WTC11 (cell line): ENCODE results near the gene IL2RG. TPM values are rescaled to one million over a fixed set of nuclear protein-coding genes. Genes with fewer than 3 reads are reported as not detected.

Source experiments
- ATAC-seq: fragments of 200-7000 bp; cut with Tn5 transposase; 2 replicates; pipeline ENCODE4 v1.10.0; 2021; ENCODE audit warnings: mild to moderate bottlenecking, moderate library complexity
- CTCF ChIA-PET: fragments of 300-600 bp; sonication (Branson Sonifier 250); formaldehyde crosslinking; loops from one replicate; lab custom pipeline; 2021; ENCODE audit warnings: antibody characterized with exemption; lab: Charles Lee
- POLR2A ChIA-PET: fragments of 350-600 bp; sonication (Branson Sonifier 250); formaldehyde crosslinking; loops from one replicate; lab custom pipeline; 2021; ENCODE audit warnings: antibody characterized with exemption; lab: Charles Lee
- DNase-seq: peaks from one replicate; pipeline ENCODE4 v3.0.0; 2021; ENCODE audit warnings: low spot score
- H3K27ac Mint-ChIP-seq: 2 replicates; pipeline ENCODE4 v1.8.0; 2021; ENCODE audit warnings: mixed read lengths
- H3K27me3 Mint-ChIP-seq: 2 replicates; pipeline ENCODE4 v1.8.0; 2021; ENCODE audit warnings: low read depth, mild to moderate bottlenecking, moderate library complexity, mixed read lengths
- H3K36me3 Mint-ChIP-seq: 2 replicates; pipeline ENCODE4 v1.8.0; 2021; ENCODE audit warnings: mixed read lengths
- H3K4me1 Mint-ChIP-seq: 2 replicates; pipeline ENCODE4 v1.8.0; 2022; ENCODE audit warnings: mixed read lengths
- H3K4me3 Mint-ChIP-seq: 2 replicates; pipeline ENCODE4 v1.8.0; 2021; ENCODE audit warnings: mild to moderate bottlenecking, moderate library complexity, mixed read lengths
- H3K9me3 Mint-ChIP-seq: 2 replicates; pipeline ENCODE4 v1.8.0; 2021; ENCODE audit warnings: mixed read lengths
- ATF6 ChIP-seq: sonication (generic); formaldehyde crosslinking; IDR thresholded peaks from 2 replicates; pipeline ENCODE4 v1.8.1; 2023; ENCODE audit warnings: mild to moderate bottlenecking, missing genetic modification reagents
- E2F4 ChIP-seq: sonication (generic); formaldehyde crosslinking; IDR thresholded peaks from 2 replicates; pipeline ENCODE4 v1.8.1; 2022; ENCODE audit warnings: low read depth, mild to moderate bottlenecking, moderate library complexity, missing genetic modification reagents, borderline replicate concordance
- ELF4 ChIP-seq: sonication (generic); formaldehyde crosslinking; IDR thresholded peaks from 2 replicates; pipeline ENCODE4 v1.8.1; 2022; ENCODE audit warnings: low read depth, mild to moderate bottlenecking, moderate library complexity, missing genetic modification reagents
- ETV6 ChIP-seq: sonication (generic); formaldehyde crosslinking; IDR thresholded peaks from 2 replicates; pipeline ENCODE4 v1.8.1; 2022; ENCODE audit warnings: mild to moderate bottlenecking, missing genetic modification reagents
- FOXJ3 ChIP-seq: sonication (generic); formaldehyde crosslinking; IDR thresholded peaks from 2 replicates; pipeline ENCODE4 v1.9.0; 2021; ENCODE audit warnings: missing genetic modification reagents, mild to moderate bottlenecking, borderline replicate concordance
- FOXK1 ChIP-seq: sonication (generic); formaldehyde crosslinking; IDR thresholded peaks from 2 replicates; pipeline ENCODE4 v1.8.0; 2022; ENCODE audit warnings: mild to moderate bottlenecking, moderate library complexity, missing genetic modification reagents
- GABPB1 ChIP-seq: sonication (generic); formaldehyde crosslinking; IDR thresholded peaks from 2 replicates; pipeline ENCODE4 v1.8.1; 2023; ENCODE audit warnings: mild to moderate bottlenecking, missing genetic modification reagents
- NFE2L1 ChIP-seq: sonication (generic); formaldehyde crosslinking; IDR thresholded peaks from 2 replicates; pipeline ENCODE4 v1.8.1; 2023; ENCODE audit warnings: missing genetic modification reagents
- NR1H2 ChIP-seq: sonication (generic); formaldehyde crosslinking; IDR thresholded peaks from 2 replicates; pipeline ENCODE4 v1.9.0; 2021; ENCODE audit warnings: mild to moderate bottlenecking, moderate library complexity, missing genetic modification reagents
- NR2C2 ChIP-seq: sonication (generic); formaldehyde crosslinking; IDR thresholded peaks from 2 replicates; pipeline ENCODE4 v1.8.0; 2022; ENCODE audit warnings: mild to moderate bottlenecking, missing genetic modification reagents
- STAT6 ChIP-seq: sonication (generic); formaldehyde crosslinking; conservative IDR thresholded peaks from 2 replicates; pipeline ENCODE4 v1.8.1; 2023; ENCODE audit warnings: mild to moderate bottlenecking, low read depth, missing genetic modification reagents, moderate library complexity
- ZNF263 ChIP-seq: sonication (generic); formaldehyde crosslinking; IDR thresholded peaks from 2 replicates; pipeline ENCODE4 v1.8.1; 2022; ENCODE audit warnings: low read depth, mild to moderate bottlenecking, moderate library complexity, missing genetic modification reagents
- ZNF532 ChIP-seq: fragments of 250-450 bp; sonication (Bioruptor Pico); IDR thresholded peaks from 2 replicates; pipeline ENCODE4 v1.9.0; 2021; ENCODE audit warnings: mild to moderate bottlenecking, borderline replicate concordance
- ZNF671 ChIP-seq: fragments of 250-450 bp; sonication (Bioruptor Pico); IDR thresholded peaks from 2 replicates; pipeline ENCODE4 v1.8.0; 2021; ENCODE audit warnings: mild to moderate bottlenecking
- ZSCAN18 ChIP-seq: fragments of 250-450 bp; sonication (Bioruptor Pico); IDR thresholded peaks from 2 replicates; pipeline ENCODE4 v2.1.2; 2022; ENCODE audit warnings: mild to moderate bottlenecking, moderate library complexity
- total RNA-seq: library from RNA; stranded (reverse); gene quantifications from 3 replicates; pipeline ENCODE4 v1.2.3, GENCODE V29; 2021

IL2RG gene
- total RNA-seq, 1 experiment from 2014 or later = 1.2 TPM

GRCh38 chrX:71082822-71083221 is 28.6 kb downstream of the IL2RG start:
- no peak for ATAC-seq
- no peaks in the 10 kb centered on the region for H3K36me3 Mint-ChIP-seq
- POLR2A ChIA-PET = no interaction called here

More at GRCh38 chrX:71082822-71083221, 28.6 kb downstream of the IL2RG start:
- H3K4me3 Mint-ChIP-seq = no peak overlapping the region
- no peak for TF ChIP-seq ZNF671
- TF ChIP-seq FOXJ3 (CRISPR knock-in tag) = no peak
- TF ChIP-seq NFE2L1 (CRISPR knock-in tag) = no peak
- TF ChIP-seq STAT6 (CRISPR knock-in tag) = no peak
- TF ChIP-seq ZSCAN18 (CRISPR knock-in tag) = no peak
- no peak for TF ChIP-seq ETV6
- TF ChIP-seq ZNF263 (CRISPR knock-in tag) = no peak
- TF ChIP-seq FOXK1 = no peak
- no peak for TF ChIP-seq ELF4
- TF ChIP-seq NR2C2 = no peak
- no peak for TF ChIP-seq ZNF532 (CRISPR knock-in tag)
- no peak for TF ChIP-seq NR1H2 (CRISPR knock-in tag)
- no peak for TF ChIP-seq ATF6
- TF ChIP-seq E2F4 (CRISPR knock-in tag) = no peak
- TF ChIP-seq GABPB1 (CRISPR knock-in tag) = no peak
- TF ChIP-seq, all 79 proteins: peak for 0
- no peak for DNase-seq
- Mint-ChIP-seq H3K4me1 (peaks cover 3% of the 10 kb centered on the region; the same call in 1 of the 2 replicates), H3K27me3 (no peaks in the 10 kb centered on the region; the same call in 1 of the 2 replicates), H3K27ac (no peak overlapping the region), H3K9me3 (no peaks in the 10 kb centered on the region)
- CTCF ChIA-PET = no interaction called here
